ENCODE data around the gene TCP11L2. TPM values are rescaled to one million over a fixed set of nuclear protein-coding genes. Genes with fewer than 3 reads are reported as not detected.

The TCP11L2 gene
- total RNA-seq, 4 donors from 2014 or later: 22.3 to 59.7 (median 45.2) TPM

DNA sequence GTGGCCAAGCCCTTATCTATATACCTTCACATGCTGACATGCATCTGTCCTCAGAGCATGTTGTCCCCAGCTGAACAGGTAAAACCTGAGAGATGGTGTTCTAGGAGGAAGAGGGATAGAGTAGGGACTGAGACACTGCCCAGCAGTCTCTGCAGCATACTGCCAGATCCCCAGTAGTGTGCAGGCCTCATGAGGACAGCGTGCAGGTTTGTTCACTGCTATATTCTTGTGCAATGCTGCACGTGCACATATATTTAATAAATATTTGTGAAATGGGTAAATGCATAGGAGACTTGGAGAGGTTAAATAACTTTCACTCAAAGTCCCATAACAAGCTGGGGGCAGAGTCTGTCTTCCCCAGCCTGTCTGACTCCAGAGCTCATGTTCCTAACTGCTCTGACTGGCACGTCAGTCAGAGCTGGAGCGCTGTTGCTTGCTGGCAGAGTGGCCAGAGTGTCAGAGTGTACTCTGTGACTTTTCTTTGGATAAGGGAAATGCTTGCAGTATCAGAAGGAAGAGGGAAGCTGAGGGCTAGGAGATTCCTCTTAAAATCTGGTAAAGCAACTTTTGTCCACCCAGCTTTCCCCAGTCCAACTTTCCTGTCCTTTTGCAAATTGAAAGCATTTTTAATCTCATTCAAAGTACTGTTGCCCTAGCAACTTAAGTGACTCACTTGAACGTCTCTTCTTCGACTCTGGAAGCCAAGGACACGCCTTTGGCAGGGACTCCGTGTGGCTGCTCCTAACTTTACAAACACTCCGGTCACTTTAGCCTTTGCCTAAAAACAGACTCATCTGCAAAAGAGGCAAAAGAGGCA lies 40.1 kb downstream of the TCP11L2 start:
- H3K9me3 ChIP-seq: no peaks in the 10 kb centered on the region
- no peak overlapping the region for H3K4me3 ChIP-seq
- H3K36me3 ChIP-seq: no peaks in the 10 kb centered on the region
- H3K27ac ChIP-seq: peak overlapping the region; percentile 60 to 61
- no peak for TF ChIP-seq POLR2A (IDR thresholded peaks at IDR 0.05)
- TF ChIP-seq, protein P1, sequence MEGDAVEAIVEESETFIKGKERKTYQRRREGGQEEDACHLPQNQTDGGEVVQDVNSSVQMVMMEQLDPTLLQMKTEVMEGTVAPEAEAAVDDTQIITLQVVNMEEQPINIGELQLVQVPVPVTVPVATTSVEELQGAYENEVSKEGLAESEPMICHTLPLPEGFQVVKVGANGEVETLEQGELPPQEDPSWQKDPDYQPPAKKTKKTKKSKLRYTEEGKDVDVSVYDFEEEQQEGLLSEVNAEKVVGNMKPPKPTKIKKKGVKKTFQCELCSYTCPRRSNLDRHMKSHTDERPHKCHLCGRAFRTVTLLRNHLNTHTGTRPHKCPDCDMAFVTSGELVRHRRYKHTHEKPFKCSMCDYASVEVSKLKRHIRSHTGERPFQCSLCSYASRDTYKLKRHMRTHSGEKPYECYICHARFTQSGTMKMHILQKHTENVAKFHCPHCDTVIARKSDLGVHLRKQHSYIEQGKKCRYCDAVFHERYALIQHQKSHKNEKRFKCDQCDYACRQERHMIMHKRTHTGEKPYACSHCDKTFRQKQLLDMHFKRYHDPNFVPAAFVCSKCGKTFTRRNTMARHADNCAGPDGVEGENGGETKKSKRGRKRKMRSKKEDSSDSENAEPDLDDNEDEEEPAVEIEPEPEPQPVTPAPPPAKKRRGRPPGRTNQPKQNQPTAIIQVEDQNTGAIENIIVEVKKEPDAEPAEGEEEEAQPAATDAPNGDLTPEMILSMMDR (IDR thresholded peaks at IDR 0.05): no peak
- DNase-seq: peak; percentile 86 to 87
- H3K27me3 ChIP-seq: no peaks in the 10 kb centered on the region
- H3K4me1 ChIP-seq: no peaks in the 10 kb centered on the region
- intact Hi-C loops (cut with DNase I; ENCODE audit: low total_unique reads): no loop called here

DNA sequence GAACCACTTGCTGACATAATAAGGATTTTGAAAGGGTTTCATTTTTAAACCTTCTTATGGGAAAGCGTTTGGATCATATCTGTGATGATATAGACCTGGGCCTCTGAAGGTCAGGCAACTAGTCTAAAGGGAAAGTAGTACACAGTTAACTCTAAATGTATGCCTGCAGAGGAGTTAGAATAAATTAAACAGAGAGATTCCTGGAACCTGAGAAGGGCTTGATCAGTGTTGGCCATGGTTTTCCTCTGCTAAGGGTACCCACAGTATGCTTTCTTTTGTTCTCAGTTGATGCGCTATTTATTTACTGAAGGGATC lies 40.6 kb downstream of the TCP11L2 start:
- Histone ChIP-seq H3K27me3 (no peaks in the 10 kb centered on the region), H3K36me3 (no peaks in the 10 kb centered on the region), H3K9me3 (no peaks in the 10 kb centered on the region), H3K27ac (peak overlapping the region; percentile 60 to 61), H3K4me3 (no peak overlapping the region), H3K4me1 (no peaks in the 10 kb centered on the region)
- no peak for DNase-seq
- TF ChIP-seq, protein P1 (IDR thresholded peaks at IDR 0.05): no peak
- TF ChIP-seq POLR2A (IDR thresholded peaks at IDR 0.05): no peak
- intact Hi-C loops (cut with DNase I; ENCODE audit: low total_unique reads): no loop called here

DNA sequence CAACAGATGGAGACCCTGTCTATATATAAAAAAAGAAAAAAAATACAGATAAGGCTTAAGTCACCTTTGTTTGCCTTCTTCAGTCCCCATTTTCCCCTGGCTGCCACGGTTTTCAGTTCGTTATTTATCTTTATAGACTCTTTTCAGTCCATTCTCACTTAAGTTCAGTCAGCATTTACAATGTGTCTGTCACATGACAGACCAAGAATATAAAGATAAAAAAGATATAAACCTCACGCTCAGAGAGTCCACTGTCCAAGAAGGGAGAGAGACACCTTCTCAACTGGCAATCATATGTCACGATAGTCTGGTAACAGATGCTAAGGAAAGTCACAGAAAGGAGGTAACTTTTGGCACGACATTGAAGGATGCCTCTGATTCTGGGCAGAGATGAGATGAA lies 41.6 kb downstream of the TCP11L2 start:
- no peaks in the 10 kb centered on the region for H3K27me3 ChIP-seq
- H3K36me3 ChIP-seq: no peaks in the 10 kb centered on the region
- intact Hi-C loops (cut with DNase I; ENCODE audit: low total_unique reads): no loop called here
- TF ChIP-seq, protein P1 (IDR thresholded peaks at IDR 0.05): no peak
- no peak for TF ChIP-seq POLR2A (IDR thresholded peaks at IDR 0.05)
- no peak overlapping the region for H3K4me3 ChIP-seq
- peak overlapping the region; percentile 60 to 61 for H3K27ac ChIP-seq
- H3K4me1 ChIP-seq: no peaks in the 10 kb centered on the region
- H3K9me3 ChIP-seq: no peaks in the 10 kb centered on the region
- DNase-seq: no peak

DNA sequence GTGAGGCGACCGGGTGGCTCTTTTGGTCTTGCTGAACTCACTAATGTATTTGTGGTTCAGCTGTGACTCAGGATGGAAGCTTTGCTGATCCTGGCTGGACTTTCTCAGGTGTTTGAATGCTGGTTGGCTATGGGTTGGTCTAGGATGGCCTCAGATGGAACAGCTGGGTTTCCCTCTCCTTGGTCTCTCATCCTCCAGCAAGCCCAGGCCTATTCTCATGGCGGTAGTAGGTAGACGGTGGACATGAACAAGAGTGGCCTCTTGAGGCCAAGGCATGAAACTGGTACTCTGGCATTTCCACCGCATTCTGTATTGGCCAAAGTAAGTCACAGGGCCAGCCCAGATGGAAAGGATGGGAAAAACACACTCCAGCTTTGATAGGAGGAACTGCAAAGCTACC lies 43.2 kb downstream of the TCP11L2 start:
- Histone ChIP-seq H3K4me3 (no peak overlapping the region), H3K9me3 (no peaks in the 10 kb centered on the region), H3K27me3 (no peaks in the 10 kb centered on the region), H3K36me3 (no peaks in the 10 kb centered on the region), H3K27ac (no peak overlapping the region), H3K4me1 (no peaks in the 10 kb centered on the region)
- TF ChIP-seq, protein P1 (IDR thresholded peaks at IDR 0.05): peak in 3 of 4 experiments; percentile 27 to 45 (median 28)
- TF ChIP-seq POLR2A (IDR thresholded peaks at IDR 0.05): no peak
- intact Hi-C loops (cut with DNase I; ENCODE audit: low total_unique reads): no loop called here
- no peak for DNase-seq

DNA sequence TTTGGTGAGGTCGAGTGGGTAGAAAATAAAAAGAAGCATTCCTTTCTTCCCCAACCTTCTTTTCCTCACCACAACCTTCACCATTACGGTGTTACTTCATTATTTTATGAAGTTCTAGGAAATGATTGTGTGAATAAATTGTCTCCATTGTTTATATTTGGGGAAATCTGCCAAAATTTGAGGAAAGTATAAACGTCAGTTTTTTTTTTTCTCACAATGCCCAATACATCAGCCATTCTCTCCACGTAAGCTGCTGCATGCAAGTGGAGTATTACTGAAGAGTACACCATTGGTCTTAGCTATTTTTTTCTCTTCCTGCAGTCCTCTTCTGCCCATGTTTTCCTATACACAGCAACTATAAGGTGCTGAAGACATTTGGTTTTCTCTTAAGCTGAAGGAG lies 45.9 kb downstream of the TCP11L2 start:
- TF ChIP-seq, protein P1 (IDR thresholded peaks at IDR 0.05): no peak
- TF ChIP-seq POLR2A (IDR thresholded peaks at IDR 0.05): no peak
- Histone ChIP-seq H3K4me3 (no peak overlapping the region), H3K27me3 (no peaks in the 10 kb centered on the region), H3K4me1 (no peaks in the 10 kb centered on the region), H3K9me3 (no peaks in the 10 kb centered on the region), H3K27ac (no peak overlapping the region), H3K36me3 (no peaks in the 10 kb centered on the region)
- intact Hi-C loops (cut with DNase I; ENCODE audit: low total_unique reads): no loop called here
- no peak for DNase-seq

Data from uterus (tissue), 4 donors.